Endothelial cell of umbilical vein (primary cell): ENCODE results near the gene TMEM82. TPM values are rescaled to one million over a fixed set of nuclear protein-coding genes. Genes with fewer than 3 reads are reported as not detected.

Experiments
- BruUV-seq: library from RNA; stranded (reverse); fragments of 400-500 nt; replicated peaks from 2 replicates; lab custom pipeline; 2021; lab: Mats Ljungman, UMichigan
- CTCF ChIA-PET: fragments of 300-600, 350-600 bp; sonication (Branson Sonifier 250); formaldehyde crosslinking; loops from one replicate; lab custom pipeline; 2021; ENCODE audit warnings: antibody characterized with exemption, inconsistent platforms; lab: Charles Lee
- POLR2A ChIA-PET: fragments of 300-600, 350-600 bp; sonication (Branson Sonifier 250); formaldehyde crosslinking; loops from one replicate; lab custom pipeline; 2021; ENCODE audit warnings: antibody characterized with exemption, inconsistent platforms; lab: Charles Lee
- DNase-seq: peaks from one replicate; pipeline ENCODE4 v3.0.0-alpha.2; 2011; ENCODE audit warnings: low read depth, low spot score
- FAIRE-seq: peaks from 2 replicates; lab custom pipeline; 2011; peaks lifted over from hg19 to GRCh38; lab: Jason Lieb, UNC
- H2AFZ ChIP-seq: 2 replicates; pipeline ENCODE4 v1.6.0; 2012; ENCODE audit warnings: low read depth, low read length, control low read depth, inconsistent platforms
- H3K27ac ChIP-seq: 2 replicates; pipeline ENCODE4 v1.5.1; 2011; ENCODE audit warnings: low read depth, mild to moderate bottlenecking, control low read depth, low read length, moderate library complexity; ENCODE audit not compliant: insufficient read depth
- H3K27me3 ChIP-seq, 2 experiments: 2 replicates each; pipeline versions ENCODE4 v1.6.0 to v1.6.1; 2011; ENCODE audit warnings: low read length in 2 of 2, mixed read lengths in 1 of 2; ENCODE audit not compliant: control insufficient read depth in 2 of 2, insufficient read depth in 2 of 2
- H3K36me3 ChIP-seq, 2 experiments: 2 replicates in 1 of 2; 3 replicates in 1 of 2; pipeline ENCODE4 v1.5.1; 2011; ENCODE audit warnings: low read length in 2 of 2, mild to moderate bottlenecking in 1 of 2, moderate library complexity in 1 of 2; ENCODE audit not compliant: control insufficient read depth in 2 of 2, insufficient read depth in 2 of 2; ENCODE audit errors: extremely low read depth in 1 of 2
- H3K4me1 ChIP-seq: 3 replicates; pipeline ENCODE4 v1.5.1; 2011; ENCODE audit warnings: mild to moderate bottlenecking, low read length; ENCODE audit not compliant: control insufficient read depth, insufficient read depth; ENCODE audit errors: extremely low read depth
- H3K4me2 ChIP-seq: 2 replicates; pipeline ENCODE4 v1.6.1; 2011; ENCODE audit warnings: low read length, control low read depth, mixed read lengths; ENCODE audit not compliant: insufficient read depth
- H3K4me3 ChIP-seq, 3 experiments: fragments of 200-600 bp in 1 of 3; sonication (generic), shearing (Covaris generic) in 1 of 3; replicated peaks in 1 of 3; 2 replicates each; pipeline ENCODE4 v1.5.1; 2011 to 2016; ENCODE audit warnings: control low read depth in 3 of 3, low read length in 3 of 3, mild to moderate bottlenecking in 2 of 3, inconsistent platforms in 1 of 3, low read depth in 1 of 3, moderate library complexity in 1 of 3; ENCODE audit not compliant: insufficient read depth in 1 of 3
- H3K79me2 ChIP-seq: 2 replicates; pipeline ENCODE4 v1.6.0; 2012; ENCODE audit warnings: low read length, inconsistent platforms; ENCODE audit not compliant: control insufficient read depth, insufficient read depth
- H3K9ac ChIP-seq: replicated peaks from 2 replicates; pipeline ENCODE3; 2011; ENCODE audit warnings: low read length, control low read depth; ENCODE audit not compliant: insufficient read depth; ENCODE audit errors: extremely low read depth
- H3K9me1 ChIP-seq: replicated peaks from 3 replicates; pipeline ENCODE4 v1.6.0; 2011; ENCODE audit warnings: mild to moderate bottlenecking, low read length; ENCODE audit not compliant: control insufficient read depth, insufficient read depth; ENCODE audit errors: extremely low read depth
- H3K9me3 ChIP-seq: replicated peaks from 2 replicates; pipeline ENCODE4 v1.5.1; 2012; ENCODE audit warnings: low read length, inconsistent platforms; ENCODE audit not compliant: control insufficient read depth, insufficient read depth
- H4K20me1 ChIP-seq: replicated peaks from 2 replicates; pipeline ENCODE3; 2011; ENCODE audit warnings: mild to moderate bottlenecking, low read length; ENCODE audit not compliant: control insufficient read depth, insufficient read depth; ENCODE audit errors: extremely low read depth
- EZH2 ChIP-seq: IDR thresholded peaks from 2 replicates; pipeline ENCODE4 v1.6.1; 2012; ENCODE audit warnings: borderline replicate concordance, low read depth, mild to moderate bottlenecking, moderate library complexity, low read length, inconsistent platforms; ENCODE audit not compliant: severe bottlenecking
- FOS ChIP-seq: IDR thresholded peaks from 2 replicates; pipeline ENCODE4 v1.6.1; 2011; ENCODE audit warnings: mild to moderate bottlenecking, low read length, moderate library complexity, borderline replicate concordance; ENCODE audit not compliant: insufficient read depth
- GATA2 ChIP-seq: IDR thresholded peaks from 2 replicates; pipeline ENCODE4 v1.7.0; 2011; ENCODE audit warnings: low read depth, mild to moderate bottlenecking, moderate library complexity, mixed read lengths, low read length; ENCODE audit not compliant: insufficient read length, insufficient read depth
- JUN ChIP-seq: IDR thresholded peaks from 2 replicates; pipeline ENCODE4 v1.6.1; 2011; ENCODE audit warnings: borderline replicate concordance, low read depth; ENCODE audit not compliant: insufficient read length, insufficient read depth
- MAX ChIP-seq: IDR thresholded peaks from 2 replicates; pipeline ENCODE4 v1.6.1; 2011; ENCODE audit not compliant: insufficient read depth, insufficient read length
- MYC ChIP-seq: IDR thresholded peaks from one replicate; pipeline ENCODE4 v1.6.1; 2011; ENCODE audit warnings: mild to moderate bottlenecking, low read depth, low read length
- POLR2A ChIP-seq: IDR thresholded peaks from 2 replicates; pipeline ENCODE4 v1.6.1; 2012; ENCODE audit warnings: low read depth, mild to moderate bottlenecking, control low read depth, low read length
- POLR2AphosphoS5 ChIP-seq: IDR thresholded peaks from 2 replicates; pipeline ENCODE4 v1.6.1; 2012; ENCODE audit warnings: low read depth, mild to moderate bottlenecking, control low read depth, low read length, moderate library complexity; ENCODE audit not compliant: insufficient read depth
- dilution Hi-C: fragments of 300-500 bp; cut with MboI; formaldehyde crosslinking; loops from one replicate; pipeline ENCODE4 v1.15.0; 2019; ENCODE audit warnings: low sequenced_read_pairs; ENCODE audit not compliant: extremely low pct_ligation_motif_present
- intact Hi-C: fragments of 100-400 bp; cut with micrococcal nuclease; formaldehyde crosslinking; loops from one replicate; pipeline ENCODE4 v1.10.0; 2022
- polyA plus RNA-seq, 4 experiments: library from polyadenylated mRNA; depleted of rRNA in 3 of 4; stranded (reverse) in 3 of 4; unstranded in 1 of 4; fragments of >200 nt; gene quantifications; 2 replicates each; pipeline versions ENCODE4 v1.2.1 to v1.2.3, GENCODE V29; 2011 to 2012; ENCODE audit warnings: missing spikeins in 1 of 4
- total RNA-seq: library from RNA; stranded (reverse); gene quantifications from 2 replicates; pipeline ENCODE4 v1.2.3, GENCODE V29; 2021
- TF ChIP-seq, protein P1 (sequence below), 2 donors: IDR thresholded peaks; 1 replicate in 1 of 2; 2 replicates in 1 of 2; pipeline ENCODE4 v1.5.1; 2011; ENCODE audit warnings: low read length in 2 of 2, mild to moderate bottlenecking in 2 of 2, moderate library complexity in 2 of 2, control low read depth in 1 of 2, inconsistent platforms in 1 of 2, low read depth in 1 of 2; ENCODE audit not compliant: insufficient read depth in 1 of 2; ENCODE audit errors: extremely low read depth in 1 of 2

Gene TMEM82
- total and polyA plus RNA-seq, 2 donors (not counting 3 experiments of a cell fraction or from before 2014, with no cell fraction given): not detected

- peak; percentile 100 for FAIRE-seq
- peak overlapping the region; percentile 88 for H3K9ac ChIP-seq
- H3K79me2 ChIP-seq: peaks cover 23% of the 10 kb centered on the region
- intact Hi-C loops (loop anchor here (1.0 to 10.0 kb wide), 3 partner anchors 11 to 425 kb away; partner anchors contain the start of gene CASP9), dilution Hi-C loops (no loop called here)
- peak overlapping the region; percentile 97 for H3K27ac ChIP-seq
- peak; percentile 92 for DNase-seq
- TF ChIP-seq POLR2A: peak; percentile 63
- peak; percentile 54 for TF ChIP-seq JUN
- TF ChIP-seq FOS: peak; percentile 68
- TF ChIP-seq POLR2AphosphoS5: peak; percentile 99
- TF ChIP-seq GATA2: peak; percentile 69
- peak; percentile 93 for TF ChIP-seq MYC
- no peak for TF ChIP-seq EZH2
- peak; percentile 33 for TF ChIP-seq MAX
- TF ChIP-seq, protein P1, sequence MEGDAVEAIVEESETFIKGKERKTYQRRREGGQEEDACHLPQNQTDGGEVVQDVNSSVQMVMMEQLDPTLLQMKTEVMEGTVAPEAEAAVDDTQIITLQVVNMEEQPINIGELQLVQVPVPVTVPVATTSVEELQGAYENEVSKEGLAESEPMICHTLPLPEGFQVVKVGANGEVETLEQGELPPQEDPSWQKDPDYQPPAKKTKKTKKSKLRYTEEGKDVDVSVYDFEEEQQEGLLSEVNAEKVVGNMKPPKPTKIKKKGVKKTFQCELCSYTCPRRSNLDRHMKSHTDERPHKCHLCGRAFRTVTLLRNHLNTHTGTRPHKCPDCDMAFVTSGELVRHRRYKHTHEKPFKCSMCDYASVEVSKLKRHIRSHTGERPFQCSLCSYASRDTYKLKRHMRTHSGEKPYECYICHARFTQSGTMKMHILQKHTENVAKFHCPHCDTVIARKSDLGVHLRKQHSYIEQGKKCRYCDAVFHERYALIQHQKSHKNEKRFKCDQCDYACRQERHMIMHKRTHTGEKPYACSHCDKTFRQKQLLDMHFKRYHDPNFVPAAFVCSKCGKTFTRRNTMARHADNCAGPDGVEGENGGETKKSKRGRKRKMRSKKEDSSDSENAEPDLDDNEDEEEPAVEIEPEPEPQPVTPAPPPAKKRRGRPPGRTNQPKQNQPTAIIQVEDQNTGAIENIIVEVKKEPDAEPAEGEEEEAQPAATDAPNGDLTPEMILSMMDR (IDR thresholded peaks at IDR 0.05; ENCODE audit: extremely low read depth in 1 of 2, insufficient read depth in 1 of 2, low read depth in 1 of 2, low read length in 2 of 2): no peak
- H2AFZ ChIP-seq: no peak overlapping the region
- no peaks in the 10 kb centered on the region for H3K9me1 ChIP-seq
- BruUV-seq: TSS peak; percentile 84
- POLR2A ChIA-PET: interaction anchor here (0.6 to 2.6 kb wide), 3 partner anchors 10 to 65 kb away, joined by 3 to 26 read pairs (median 3); no protein-coding TSS in a partner anchor
- H3K36me3 ChIP-seq: no peaks in the 10 kb centered on the region
- H3K4me2 ChIP-seq: peak overlapping the region; percentile 78
- CTCF ChIA-PET: interaction anchor here (0.8 to 3.5 kb wide), 5 partner anchors 8 to 16 kb away, joined by 3 to 17 read pairs (median 6); partner anchors contain the start of gene SLC25A34
- H3K4me3 ChIP-seq: peak overlapping the region in 2 of 3 experiments; percentile 26 to 74
- no peaks in the 10 kb centered on the region for H3K27me3 ChIP-seq
- H3K4me1 ChIP-seq: peaks cover 35% of the 10 kb centered on the region
- no peaks in the 10 kb centered on the region for H3K9me3 ChIP-seq
- H4K20me1 ChIP-seq: no peaks in the 10 kb centered on the region
These were observed 7.3 kb downstream of the TMEM82 start for GRCh38 chr1:15749399-15750291.
